DND-41 (cell line): ENCODE measurements around the gene GOT1.

Experiments
- CTCF ChIP-seq: IDR thresholded peaks from 2 replicates; pipeline ENCODE4 v1.5.1; 2012; ENCODE audit warnings: borderline replicate concordance, low read length, moderate library complexity, mild to moderate bottlenecking; ENCODE audit not compliant: poor library complexity, severe bottlenecking; ENCODE audit errors: extremely low read depth
- EZH2 ChIP-seq: IDR thresholded peaks from 3 replicates; pipeline ENCODE4 v1.6.1; 2012; ENCODE audit warnings: borderline replicate concordance, low read depth, mild to moderate bottlenecking, moderate library complexity, low read length, inconsistent platforms; ENCODE audit not compliant: severe bottlenecking

GRCh38 chr10:99426689-99427088 lies 3.7 kb downstream of the GOT1 start:
- TF ChIP-seq CTCF (no peak), EZH2 (no peak)
